ENCODE results near the gene TIGD4. TPM values are rescaled to one million over a fixed set of nuclear protein-coding genes. Genes with fewer than 3 reads are reported as not detected.

TIGD4 gene
- total RNA-seq, 2 donors from 2014 or later = 0.28 TPM; not detected in 1

GRCh38 chr4:152807294-152807829 is 27.8 kb upstream of the TIGD4 start:
- TF ChIP-seq CTCF (IDR thresholded peaks at IDR 0.05) = no peak
- Histone ChIP-seq H3K4me1 (peaks cover 0 to 6% of the 10 kb centered on the region in 2 donors), H3K27ac (no peak overlapping the region), H3K9me3 (no peaks in the 10 kb centered on the region), H3K4me3 (no peak overlapping the region), H3K36me3 (no peaks in the 10 kb centered on the region), H3K27me3 (no peaks in the 10 kb centered on the region)
- DNase-seq (ENCODE audit: low spot score) = no peak

- Histone ChIP-seq H3K27me3 (no peaks in the 10 kb centered on the region), H3K4me1 (peaks cover 0 to 6% of the 10 kb centered on the region in 2 donors), H3K27ac (no peak overlapping the region), H3K9me3 (no peaks in the 10 kb centered on the region), H3K4me3 (no peak overlapping the region), H3K36me3 (no peaks in the 10 kb centered on the region)
- no peak for TF ChIP-seq CTCF (IDR thresholded peaks at IDR 0.05)
- DNase-seq (ENCODE audit: low spot score) = no peak
Measured at GRCh38 chr4:152806501-152807125, 27.1 kb upstream of the TIGD4 start.

- Histone ChIP-seq H3K27me3 (no peaks in the 10 kb centered on the region), H3K27ac (no peak overlapping the region), H3K36me3 (no peaks in the 10 kb centered on the region), H3K9me3 (no peaks in the 10 kb centered on the region), H3K4me1 (peaks cover 0 to 6% of the 10 kb centered on the region in 2 donors), H3K4me3 (no peak overlapping the region)
- TF ChIP-seq CTCF (IDR thresholded peaks at IDR 0.05) = no peak
- DNase-seq (ENCODE audit: low spot score) = no peak
Measured at GRCh38 chr4:152805818-152806217, 26.3 kb upstream of the TIGD4 start.

GRCh38 chr4:152805071-152805650 is 25.6 kb upstream of the TIGD4 start:
- Histone ChIP-seq H3K4me3 (no peak overlapping the region), H3K36me3 (no peaks in the 10 kb centered on the region), H3K4me1 (peaks cover 0 to 6% of the 10 kb centered on the region in 2 donors), H3K27me3 (no peaks in the 10 kb centered on the region), H3K9me3 (no peaks in the 10 kb centered on the region), H3K27ac (no peak overlapping the region)
- DNase-seq (ENCODE audit: low spot score) = no peak
- TF ChIP-seq CTCF (IDR thresholded peaks at IDR 0.05) = no peak

GRCh38 chr4:152803541-152803940 is 24.0 kb upstream of the TIGD4 start:
- Histone ChIP-seq H3K27ac (no peak overlapping the region), H3K9me3 (no peaks in the 10 kb centered on the region), H3K4me3 (no peak overlapping the region), H3K36me3 (no peaks in the 10 kb centered on the region), H3K4me1 (peaks cover 0 to 6% of the 10 kb centered on the region in 2 donors), H3K27me3 (no peaks in the 10 kb centered on the region)
- TF ChIP-seq CTCF (IDR thresholded peaks at IDR 0.05) = no peak
- no peak for DNase-seq (ENCODE audit: low spot score)

Data from right atrium auricular region (tissue), 2 donors.